Measurements from ENCODE around the gene ABLIM2. TPM values are rescaled to one million over a fixed set of nuclear protein-coding genes. Genes with fewer than 3 reads are reported as not detected.
"Not testable (repeated sequence)": the region's sequence is repeated elsewhere in the genome, so short reads cannot be mapped to it uniquely, and the experiment has no call there.

ABLIM2 gene
- total RNA-seq, 3 donors from 2014 or later (not counting 1 experiment from before 2014, with no cell fraction given) = 0.71 to 2.8 (median 1.3) TPM

DNA sequence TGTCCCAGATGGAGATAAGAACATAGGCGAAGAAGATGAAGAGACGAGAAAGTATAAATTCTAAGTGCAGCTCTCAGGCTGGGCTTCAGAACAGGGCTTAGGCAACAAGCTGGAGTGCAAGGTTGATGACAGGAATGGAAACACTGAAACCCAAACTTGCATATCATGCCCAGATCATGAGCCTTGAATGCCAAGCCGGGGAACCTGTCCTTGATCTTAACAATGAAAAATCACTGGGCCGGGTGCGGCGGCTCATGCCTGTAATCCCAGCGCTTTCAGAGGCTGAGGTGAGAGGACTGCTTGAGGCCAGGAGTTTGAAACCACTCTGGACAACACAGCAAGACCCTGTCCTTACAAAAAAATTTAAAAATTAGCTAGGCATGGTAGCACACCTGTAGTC, 236.1 kb downstream of the ABLIM2 start:
- peaks cover 5 to 15% of the 10 kb centered on the region in 2 donors for H3K4me1 Mint-ChIP-seq
- no peak overlapping the region for H3K4me3 Mint-ChIP-seq
- H3K9me3 ChIP-seq (ENCODE audit: control insufficient read depth, insufficient read depth, low read length) = peaks cover 4% of the 10 kb centered on the region
- peaks cover 3 to 6% of the 10 kb centered on the region in 2 donors for H3K27me3 Mint-ChIP-seq (ENCODE audit: low read depth in 2 of 2)
- no peak overlapping the region for H3K27ac ChIP-seq (ENCODE audit: low read length)
- no peaks in the 10 kb centered on the region for H3K27me3 ChIP-seq (ENCODE audit: control insufficient read depth, insufficient read depth, low read length)
- intact Hi-C loops (cut with micrococcal nuclease) = no loop called here
- WGBS (ENCODE audit: insufficient coverage) = 96% methylated on average over 7 of the region's 7 CpGs
- peaks cover 2 to 3% of the 10 kb centered on the region in 2 donors for H3K9me3 Mint-ChIP-seq
- H3K36me3 Mint-ChIP-seq = no peaks in the 10 kb centered on the region
- DNase-seq (no peak), ATAC-seq (no peak)
- no peak overlapping the region for H3K4me3 ChIP-seq (ENCODE audit: low read length)
- H3K36me3 ChIP-seq (ENCODE audit: control insufficient read depth, insufficient read depth, low read length) = no peaks in the 10 kb centered on the region
- H3K4me1 ChIP-seq (ENCODE audit: control insufficient read depth, insufficient read depth, low read length) = no peaks in the 10 kb centered on the region
- TF ChIP-seq, protein P1, sequence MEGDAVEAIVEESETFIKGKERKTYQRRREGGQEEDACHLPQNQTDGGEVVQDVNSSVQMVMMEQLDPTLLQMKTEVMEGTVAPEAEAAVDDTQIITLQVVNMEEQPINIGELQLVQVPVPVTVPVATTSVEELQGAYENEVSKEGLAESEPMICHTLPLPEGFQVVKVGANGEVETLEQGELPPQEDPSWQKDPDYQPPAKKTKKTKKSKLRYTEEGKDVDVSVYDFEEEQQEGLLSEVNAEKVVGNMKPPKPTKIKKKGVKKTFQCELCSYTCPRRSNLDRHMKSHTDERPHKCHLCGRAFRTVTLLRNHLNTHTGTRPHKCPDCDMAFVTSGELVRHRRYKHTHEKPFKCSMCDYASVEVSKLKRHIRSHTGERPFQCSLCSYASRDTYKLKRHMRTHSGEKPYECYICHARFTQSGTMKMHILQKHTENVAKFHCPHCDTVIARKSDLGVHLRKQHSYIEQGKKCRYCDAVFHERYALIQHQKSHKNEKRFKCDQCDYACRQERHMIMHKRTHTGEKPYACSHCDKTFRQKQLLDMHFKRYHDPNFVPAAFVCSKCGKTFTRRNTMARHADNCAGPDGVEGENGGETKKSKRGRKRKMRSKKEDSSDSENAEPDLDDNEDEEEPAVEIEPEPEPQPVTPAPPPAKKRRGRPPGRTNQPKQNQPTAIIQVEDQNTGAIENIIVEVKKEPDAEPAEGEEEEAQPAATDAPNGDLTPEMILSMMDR (IDR thresholded peaks at IDR 0.05) = no peak
- H3K27ac Mint-ChIP-seq = no peak overlapping the region

DNA sequence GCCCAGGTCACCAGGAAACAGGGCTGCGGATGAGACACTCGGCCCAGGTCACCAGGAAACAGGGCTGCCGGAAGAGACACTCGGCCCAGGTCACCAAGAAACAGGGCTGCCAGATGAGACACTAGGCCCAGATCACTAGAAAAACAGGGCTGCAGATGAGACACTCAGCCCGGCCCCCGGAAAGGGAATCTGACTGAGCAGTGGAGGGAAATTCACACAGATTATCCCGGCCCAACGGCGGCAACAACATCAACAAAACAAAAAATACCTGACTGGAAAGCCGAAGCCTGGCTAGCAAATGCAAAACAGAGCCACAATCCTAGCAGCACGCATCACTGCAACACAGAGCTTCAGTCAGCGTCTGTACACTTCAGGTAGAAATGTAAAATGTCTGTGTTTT, 239.6 kb downstream of the ABLIM2 start:
- Mint-ChIP-seq H3K36me3 (no peaks in the 10 kb centered on the region), H3K27ac (no peak overlapping the region), H3K4me3 (no peak overlapping the region), H3K4me1 (peaks cover 0 to 6% of the 10 kb centered on the region in 2 donors), H3K9me3 (no peaks in the 10 kb centered on the region), H3K27me3 (ENCODE audit: low read depth in 2 of 2) (peaks cover 0 to 14% of the 10 kb centered on the region in 2 donors)
- Histone ChIP-seq H3K36me3 (ENCODE audit: control insufficient read depth, insufficient read depth, low read length) (no peaks in the 10 kb centered on the region), H3K27me3 (ENCODE audit: control insufficient read depth, insufficient read depth, low read length) (no peaks in the 10 kb centered on the region), H3K9me3 (ENCODE audit: control insufficient read depth, insufficient read depth, low read length) (no peaks in the 10 kb centered on the region), H3K27ac (ENCODE audit: low read length) (no peak overlapping the region), H3K4me3 (ENCODE audit: low read length) (no peak overlapping the region), H3K4me1 (ENCODE audit: control insufficient read depth, insufficient read depth, low read length) (no peaks in the 10 kb centered on the region)
- no peak for ATAC-seq
- intact Hi-C loops (cut with micrococcal nuclease) = no loop called here
- TF ChIP-seq, protein P1 (IDR thresholded peaks at IDR 0.05) = no peak
- no peak for DNase-seq
- WGBS (ENCODE audit: insufficient coverage) = 86% methylated on average over 12 of the region's 12 CpGs

DNA sequence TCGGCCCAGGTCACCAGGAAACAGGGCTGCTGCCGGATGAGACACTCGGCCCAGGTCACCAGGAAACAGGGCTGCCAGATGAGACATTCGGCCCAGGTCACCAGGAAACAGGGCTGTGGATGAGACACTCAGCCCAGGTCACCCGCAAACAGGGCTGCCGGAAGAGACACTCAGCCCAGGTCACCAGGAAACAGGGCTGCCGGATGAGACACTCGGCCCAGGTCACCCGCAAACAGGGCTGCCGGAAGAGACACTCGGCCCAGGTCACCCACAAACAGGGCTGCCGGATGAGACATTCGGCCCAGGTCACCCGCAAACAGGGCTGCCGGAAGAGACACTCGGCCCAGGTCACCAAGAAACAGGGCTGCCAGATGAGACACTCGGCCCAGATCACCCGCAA, 240.4 kb downstream of the ABLIM2 start:
- not testable (repeated sequence) for H3K27ac ChIP-seq (ENCODE audit: low read length); H3K4me1 ChIP-seq (ENCODE audit: control insufficient read depth, insufficient read depth, low read length)

DNA sequence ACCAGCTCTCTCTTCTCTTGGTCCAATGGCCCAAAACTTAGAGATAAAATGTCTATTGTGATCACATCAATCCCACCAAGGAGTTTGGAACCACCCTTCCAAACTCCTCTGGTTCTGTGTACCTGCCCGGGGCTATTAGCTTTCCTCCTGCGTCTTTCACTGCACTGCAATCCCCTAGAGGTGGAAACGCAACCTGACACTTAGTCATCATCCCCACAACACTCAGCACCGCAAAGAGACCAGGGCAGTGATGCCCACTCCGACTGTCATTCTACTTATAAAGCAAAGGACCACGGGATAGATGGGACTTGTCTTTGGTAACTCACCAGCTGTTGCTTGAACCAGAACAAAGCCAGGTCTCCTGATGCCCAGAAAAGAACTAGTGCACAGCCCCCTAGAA, 240.9 kb downstream of the ABLIM2 start:
- ATAC-seq = no peak
- Histone ChIP-seq H3K27ac (ENCODE audit: low read length) (no peak overlapping the region), H3K9me3 (ENCODE audit: control insufficient read depth, insufficient read depth, low read length) (no peaks in the 10 kb centered on the region), H3K4me1 (ENCODE audit: control insufficient read depth, insufficient read depth, low read length) (no peaks in the 10 kb centered on the region), H3K27me3 (ENCODE audit: control insufficient read depth, insufficient read depth, low read length) (no peaks in the 10 kb centered on the region), H3K4me3 (ENCODE audit: low read length) (no peak overlapping the region), H3K36me3 (ENCODE audit: control insufficient read depth, insufficient read depth, low read length) (no peaks in the 10 kb centered on the region)
- Mint-ChIP-seq H3K36me3 (no peaks in the 10 kb centered on the region), H3K9me3 (no peaks in the 10 kb centered on the region), H3K4me3 (no peak overlapping the region), H3K27ac (no peak overlapping the region), H3K4me1 (no peaks in the 10 kb centered on the region), H3K27me3 (ENCODE audit: low read depth in 2 of 2) (peaks cover 0 to 14% of the 10 kb centered on the region in 2 donors)
- intact Hi-C loops (cut with micrococcal nuclease) = no loop called here
- TF ChIP-seq, protein P1 (IDR thresholded peaks at IDR 0.05) = no peak
- DNase-seq = no peak
- 90% methylated on average over 6 of the region's 6 CpGs for WGBS (ENCODE audit: insufficient coverage)

More for the DNA sequence above, 240.4 kb downstream of the ABLIM2 start:
- H3K36me3 ChIP-seq (ENCODE audit: control insufficient read depth, insufficient read depth, low read length); H3K9me3 ChIP-seq (ENCODE audit: control insufficient read depth, insufficient read depth, low read length); H3K36me3 Mint-ChIP-seq; H3K27ac Mint-ChIP-seq; H3K4me1 Mint-ChIP-seq; DNase-seq; H3K4me3 ChIP-seq (ENCODE audit: low read length); H3K9me3 Mint-ChIP-seq; H3K4me3 Mint-ChIP-seq; H3K27me3 ChIP-seq (ENCODE audit: control insufficient read depth, insufficient read depth, low read length); ATAC-seq; intact Hi-C loops (cut with micrococcal nuclease): not testable (repeated sequence)
- H3K27me3 Mint-ChIP-seq (ENCODE audit: low read depth in 2 of 2) = peaks cover 0 to 14% of the 10 kb centered on the region in 2 donors
- WGBS (ENCODE audit: insufficient coverage) = 85% methylated on average over 16 of the region's 18 CpGs
